Posterior vena cava (tissue), 2 donors: ENCODE data around the gene C1QB. TPM values are rescaled to one million over a fixed set of nuclear protein-coding genes. Genes with fewer than 3 reads are reported as not detected.
"Not testable (repeated sequence)": the region's sequence is repeated elsewhere in the genome, so short reads cannot be mapped to it uniquely, and the experiment has no call there.

ENCODE experiments used
- DNase-seq: peaks from one replicate; pipeline ENCODE4 v3.0.0-alpha.2; 2020; ENCODE audit warnings: low spot score
- intact Hi-C, 2 donors: fragments of 100-400 bp; cut with DNase I; formaldehyde crosslinking; loops; one replicate each; pipeline versions ENCODE4 v1.14.1 to v1.14.2; 2022 to 2023
- total RNA-seq, 2 donors: library from RNA; stranded (reverse); fragmentation: NEBNext Ultra II Directional; extraction: Animal tissue kit (Norgen Biotek cat#: 25700); gene quantifications; one replicate each; pipeline ENCODE4 v1.2.1, GENCODE V29; 2021
- donor health status: DM: yes; HTN: yes; CAD: no.
- donor health status: DM: yes; HTN: yes; CAD: no.

C1QB gene
- total RNA-seq, 2 donors from 2014 or later = 125 to 441 TPM

DNA sequence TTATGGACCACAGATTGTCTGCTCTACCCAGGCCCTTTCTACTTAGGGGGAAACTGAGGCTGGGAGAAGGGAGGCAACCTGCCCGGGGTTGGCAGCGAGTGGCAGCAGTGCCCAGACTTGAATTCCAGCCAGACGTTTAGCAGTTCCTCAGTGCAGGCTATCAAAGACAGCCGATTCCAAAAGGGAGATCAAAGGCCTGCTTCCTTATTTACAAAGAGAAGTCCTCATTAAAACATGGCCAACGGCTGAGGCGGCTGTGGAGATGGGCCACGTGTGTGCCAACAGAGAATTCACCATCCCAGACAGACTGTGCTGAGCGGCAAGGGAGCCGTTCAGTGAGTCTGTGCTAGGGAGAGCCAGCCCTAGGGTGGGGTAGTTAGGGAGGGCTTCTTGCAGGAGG, 27.7 kb downstream of the C1QB start:
- no peak for DNase-seq

DNA sequence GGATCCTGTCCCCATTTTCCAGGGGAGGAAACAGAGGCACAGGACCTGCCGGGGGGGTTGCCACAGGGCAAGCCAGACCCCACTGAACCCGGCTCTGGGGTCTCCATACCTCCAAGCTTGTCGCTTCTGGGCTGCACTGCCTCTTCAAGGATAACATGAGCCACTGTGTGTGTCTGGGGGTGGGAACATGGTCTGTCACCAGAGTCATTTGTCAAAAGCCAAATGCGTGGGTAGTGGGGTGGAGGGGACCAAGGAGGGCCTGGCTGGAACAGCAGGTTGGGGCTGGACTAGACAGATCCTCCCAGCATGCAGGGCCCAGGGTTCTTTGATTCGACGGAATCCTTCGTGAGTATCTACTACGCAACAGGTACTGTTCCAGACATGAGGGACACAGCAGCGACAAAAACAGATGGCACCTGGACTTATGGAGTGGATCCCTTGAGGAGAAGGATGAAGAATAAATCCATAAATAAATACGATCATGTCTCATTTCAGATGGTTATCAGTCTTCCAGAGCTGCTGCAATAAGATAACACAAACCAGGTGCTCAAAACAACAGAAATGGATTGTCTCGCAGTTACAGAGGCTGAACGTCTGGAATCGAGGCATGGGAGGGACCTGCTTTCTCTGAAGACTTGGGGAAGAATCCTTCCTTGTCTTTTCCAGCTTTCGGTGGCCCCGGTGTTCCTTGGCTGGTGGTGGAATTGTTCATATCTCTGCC, 28.7 kb downstream of the C1QB start:
- intact Hi-C loops = no loop called here
- no peak for DNase-seq

More for the DNA sequence above, 27.7 kb downstream of the C1QB start:
- intact Hi-C loops = no loop called here

- no peak for DNase-seq
- intact Hi-C loops = no loop called here
Measured at GRCh38 chr1:22683547-22683946, 30.5 kb downstream of the C1QB start.

GRCh38 chr1:22685591-22686059, 32.6 kb downstream of the C1QB start:
- intact Hi-C loops = no loop called here
- no peak for DNase-seq

DNA sequence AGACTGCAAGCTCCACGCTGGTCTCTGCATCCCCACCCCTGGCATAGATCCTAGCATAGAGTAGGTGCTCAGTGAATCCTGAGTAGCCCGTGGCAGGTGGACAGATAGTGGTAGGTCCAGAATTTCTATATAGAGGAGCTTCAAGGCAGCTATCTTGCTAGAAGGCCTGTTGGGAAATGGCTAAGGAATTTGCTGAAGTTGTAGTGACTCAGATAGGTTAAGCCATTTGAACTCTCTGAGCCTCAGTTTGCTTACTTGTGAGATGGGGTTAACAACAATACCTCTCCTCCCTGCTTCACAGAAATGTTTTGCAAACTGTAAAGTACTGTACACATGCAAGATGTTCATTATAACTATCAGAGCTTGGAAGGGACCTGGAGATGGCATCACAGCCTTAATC, 34.2 kb downstream of the C1QB start:
- intact Hi-C loops = no loop called here
- DNase-seq = no peak

- intact Hi-C loops = no loop called here
Measured at GRCh38 chr1:22688466-22688865, 35.4 kb downstream of the C1QB start.

DNA sequence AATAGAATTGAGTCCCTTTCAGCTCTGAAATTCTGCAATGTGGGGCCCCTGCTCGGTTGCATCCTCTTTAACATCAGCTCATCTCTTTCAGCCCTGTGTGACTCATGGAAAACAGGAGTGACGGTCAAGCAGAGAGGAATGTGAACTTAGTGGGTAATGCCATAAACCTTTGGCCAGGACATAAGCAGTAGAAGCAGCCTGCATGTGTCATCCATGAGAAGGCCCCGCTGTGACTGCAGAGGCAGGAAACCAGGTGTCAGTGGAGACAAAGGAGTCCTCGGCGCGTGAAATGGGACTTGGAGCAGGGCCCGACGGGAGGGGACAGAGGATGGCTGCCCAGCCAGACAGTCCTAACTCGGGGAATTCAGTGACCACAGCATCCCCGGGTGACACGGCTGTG, 36.5 kb downstream of the C1QB start:
- intact Hi-C loops = no loop called here
- DNase-seq = no peak

More at GRCh38 chr1:22688466-22688865, 35.4 kb downstream of the C1QB start:
- DNase-seq = no peak

DNA sequence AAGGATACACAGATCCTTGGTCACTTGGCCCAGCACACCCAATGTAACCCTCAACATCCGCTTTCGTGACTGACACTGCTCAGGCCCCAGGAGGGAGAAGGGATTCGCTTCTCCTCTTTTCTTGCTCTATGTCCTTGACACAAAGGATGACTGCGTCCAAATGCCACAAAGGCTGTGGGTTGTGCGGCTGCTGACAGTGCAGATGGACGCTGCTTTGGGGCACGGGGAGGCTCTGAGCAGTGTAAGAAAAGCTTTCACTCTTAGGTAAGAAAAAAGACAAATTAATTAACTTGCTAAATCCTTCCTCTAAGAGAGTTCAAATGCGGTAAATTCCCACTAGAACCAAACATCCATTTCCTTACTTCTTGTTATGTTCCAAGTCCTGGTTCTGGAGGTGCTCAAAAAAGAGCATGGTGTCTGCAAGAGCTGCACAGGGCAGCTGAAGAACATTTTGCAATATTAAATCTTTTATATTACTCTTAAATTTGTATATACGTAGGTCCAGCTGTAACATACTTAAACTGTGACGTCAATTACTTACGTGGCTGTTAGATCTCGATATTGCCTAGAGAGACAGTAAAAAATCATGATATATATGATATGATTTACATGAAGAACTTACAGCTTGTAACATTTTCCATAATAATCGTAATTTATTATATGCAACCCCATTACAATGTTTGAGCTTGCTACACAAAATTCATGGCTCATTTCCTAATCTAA, 38.2 kb downstream of the C1QB start:
- no peak for DNase-seq
- intact Hi-C loops = no loop called here

DNA sequence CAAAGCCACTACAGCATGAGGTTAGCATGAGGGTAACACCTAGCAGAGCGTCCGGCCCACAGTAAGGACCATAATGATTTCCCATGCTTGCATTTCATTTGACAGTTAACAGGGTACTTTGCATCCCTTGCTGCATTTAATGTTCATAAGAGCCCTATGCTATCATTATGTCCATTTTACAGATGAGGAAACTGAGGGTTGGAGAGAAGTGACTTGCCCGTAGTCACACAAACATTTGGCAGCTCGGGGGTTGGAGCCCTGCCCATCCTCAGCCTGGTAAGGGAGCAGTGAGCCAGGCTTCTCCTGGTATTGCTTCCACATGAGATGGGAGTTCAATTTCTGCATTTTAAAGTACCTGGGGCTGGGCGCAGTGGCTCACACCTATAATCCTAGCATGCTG, 41.1 kb downstream of the C1QB start:
- intact Hi-C loops = no loop called here
- DNase-seq = no peak

GRCh38 chr1:22696610-22697009, 43.6 kb downstream of the C1QB start:
- intact Hi-C loops = no loop called here
- DNase-seq = no peak

- intact Hi-C loops = no loop called here
Measured at GRCh38 chr1:22697980-22698379, 44.9 kb downstream of the C1QB start.

GRCh38 chr1:22699681-22700520, 46.9 kb downstream of the C1QB start:
- DNase-seq = no peak
- intact Hi-C loops = loop anchor here in 1 of 2 donors (5.0 to 10.0 kb wide), 2 partner anchors 162 to 235 kb away; no protein-coding TSS in a partner anchor

More at GRCh38 chr1:22697980-22698379, 44.9 kb downstream of the C1QB start:
- no peak for DNase-seq

DNA sequence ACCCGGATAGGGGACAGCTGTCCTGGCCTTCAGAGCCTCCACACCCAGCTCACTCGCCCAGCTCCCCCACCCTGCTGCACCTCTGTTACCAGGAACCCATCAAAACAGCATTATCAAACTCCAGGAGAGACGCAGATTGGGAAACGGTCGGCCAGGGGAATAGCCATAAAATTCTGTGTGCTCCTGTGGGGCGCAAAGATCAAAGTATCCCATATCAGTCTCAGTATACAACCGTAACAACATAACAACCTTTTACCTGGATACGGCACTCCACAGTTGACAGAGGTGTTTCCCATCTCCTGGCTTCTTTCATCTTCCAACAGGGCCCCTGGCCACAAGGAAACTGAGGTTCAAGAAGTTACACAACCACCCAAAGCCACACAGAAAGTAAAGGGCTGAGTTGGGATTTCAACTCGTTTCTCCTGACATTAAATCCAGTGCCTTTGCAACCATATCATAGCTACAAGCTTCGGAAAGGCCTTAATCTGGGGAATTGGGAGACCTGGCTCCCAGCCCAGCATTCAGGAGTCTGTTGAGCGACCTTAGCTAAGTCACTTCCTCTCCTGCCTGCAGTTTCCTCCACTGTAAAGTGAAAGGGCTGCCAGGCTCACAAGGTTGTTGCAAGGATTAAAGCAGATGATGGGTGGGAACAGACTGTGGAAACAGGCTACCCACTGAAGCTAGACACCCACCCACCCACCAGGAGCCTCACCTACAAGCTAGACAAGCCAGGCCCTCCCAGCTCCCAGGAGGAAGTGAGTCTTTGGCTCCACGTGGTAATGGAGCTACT, 49.5 kb downstream of the C1QB start:
- DNase-seq = no peak
- intact Hi-C loops = loop anchor here in 1 of 2 donors (5.0 to 10.0 kb wide), 2 partner anchors 160 to 232 kb away; no protein-coding TSS in a partner anchor

DNA sequence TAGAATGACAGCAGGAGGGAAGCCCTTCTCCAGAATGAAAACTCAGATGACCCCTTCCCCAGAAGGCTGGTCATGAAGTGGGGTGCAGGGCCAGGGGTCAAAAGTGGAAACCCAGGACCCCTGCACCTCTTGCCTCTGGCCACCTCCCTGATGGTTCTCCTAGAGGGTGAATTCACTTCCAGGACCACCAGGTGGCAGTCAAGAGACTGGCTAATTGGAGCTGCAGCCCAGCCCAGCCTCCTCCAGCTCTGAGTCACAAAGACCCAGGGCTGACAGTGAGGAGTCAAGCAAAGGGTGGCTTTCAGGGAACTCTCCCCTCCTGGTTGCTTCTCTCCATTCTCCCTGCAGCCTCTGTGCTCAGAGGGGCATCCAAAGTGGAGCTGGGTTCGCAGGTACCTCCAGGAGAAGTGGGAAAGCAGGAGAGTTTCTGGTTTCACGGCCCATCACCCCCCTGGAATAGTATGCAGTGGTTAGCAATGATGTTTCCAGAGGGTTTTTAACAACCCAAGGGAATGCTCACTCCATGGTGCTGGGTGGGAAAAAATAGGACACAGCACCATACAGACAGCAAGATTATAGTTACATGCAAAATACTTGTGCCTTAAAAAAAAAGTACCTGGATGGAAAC, 51.5 kb downstream of the C1QB start:
- DNase-seq = peak; percentile 93
- intact Hi-C loops = loop anchor here in 1 of 2 donors (5.0 to 10.0 kb wide), 2 partner anchors 158 to 230 kb away; no protein-coding TSS in a partner anchor

GRCh38 chr1:22705586-22705985, 52.5 kb downstream of the C1QB start:
- intact Hi-C loops = loop anchor here in 1 of 2 donors (10.0 kb wide), 1 partner anchor 229 kb away; no protein-coding TSS in a partner anchor
- no peak for DNase-seq

DNA sequence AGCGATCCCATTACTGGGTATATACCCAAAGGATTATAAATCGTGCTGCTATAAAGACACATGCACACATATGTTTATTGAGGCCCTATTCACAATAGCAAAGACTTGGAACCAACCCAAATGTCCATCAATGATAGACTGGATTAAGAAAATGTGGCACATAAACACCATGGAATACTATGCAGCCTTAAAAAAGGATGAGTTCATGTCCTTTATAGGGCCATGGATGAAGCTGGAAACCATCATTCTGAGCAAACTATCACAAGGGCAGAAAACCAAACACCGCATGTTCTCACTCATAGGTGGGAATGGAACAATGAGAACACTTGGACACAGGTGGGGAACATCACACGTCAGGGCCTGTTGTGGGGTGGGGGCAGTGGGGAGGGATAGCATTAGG, 53.1 kb downstream of the C1QB start:
- intact Hi-C loops = loop anchor here in 1 of 2 donors (10.0 kb wide), 1 partner anchor 229 kb away; no protein-coding TSS in a partner anchor

DNA sequence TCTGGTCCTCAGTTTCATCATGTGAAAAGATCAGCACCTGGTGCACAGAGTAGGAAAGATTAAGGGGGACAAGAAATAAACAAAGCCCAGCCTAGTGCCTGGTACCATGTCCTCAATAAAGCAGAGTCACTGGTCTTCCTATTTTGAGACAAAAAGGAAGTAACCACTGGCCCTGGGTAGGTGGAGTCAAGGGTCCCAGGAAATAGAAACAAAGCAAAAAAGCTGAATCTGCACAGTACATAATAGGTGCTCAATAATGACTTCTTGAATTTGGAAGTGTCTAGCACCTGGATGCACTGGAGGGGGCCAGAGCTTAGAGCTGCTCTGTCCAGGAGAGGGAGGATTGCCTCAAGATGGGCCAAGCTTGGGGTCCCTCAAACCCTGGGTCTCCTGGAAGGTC, 55.7 kb downstream of the C1QB start:
- intact Hi-C loops = loop anchor here in 1 of 2 donors (10.0 kb wide), 1 partner anchor 226 kb away; no protein-coding TSS in a partner anchor
- DNase-seq = no peak

More for the DNA sequence above, 53.1 kb downstream of the C1QB start:
- DNase-seq = not testable (repeated sequence)

- DNase-seq = no peak
- intact Hi-C loops = loop anchor here in 1 of 2 donors (10.0 kb wide), 1 partner anchor 226 kb away; no protein-coding TSS in a partner anchor
Measured at GRCh38 chr1:22709227-22709626, 56.2 kb downstream of the C1QB start.
